ENCODE data around the gene FOXL3.

GRCh38 chr7:300546-301290, 10.7 kb downstream of the FOXL3 start:
- TF ChIP-seq REST (IDR thresholded peaks at IDR 0.05; ENCODE audit: unreplicated experiment) (no peak), CTCF (conservative IDR thresholded peaks at IDR 0.05; ENCODE audit: low read depth in 2 of 2) (no peak), EZH2 (IDR thresholded peaks at IDR 0.05; ENCODE audit: low read depth, unreplicated experiment) (no peak), POLR2AphosphoS5 (IDR thresholded peaks at IDR 0.05; ENCODE audit: low read depth) (no peak), EZH2phosphoT487 (IDR thresholded peaks at IDR 0.05; ENCODE audit: unreplicated experiment) (no peak), ZNF331 (CRISPR knock-in tag; IDR thresholded peaks at IDR 0.05; ENCODE audit: low read depth) (no peak), CREB1 (CRISPR knock-in tag; IDR thresholded peaks at IDR 0.05; ENCODE audit: low read depth) (no peak), STAT1 (IDR thresholded peaks at IDR 0.05; ENCODE audit: unreplicated experiment) (no peak), ZNF114 (CRISPR knock-in tag; IDR thresholded peaks at IDR 0.05) (no peak)
- TF ChIP-seq, protein P1, sequence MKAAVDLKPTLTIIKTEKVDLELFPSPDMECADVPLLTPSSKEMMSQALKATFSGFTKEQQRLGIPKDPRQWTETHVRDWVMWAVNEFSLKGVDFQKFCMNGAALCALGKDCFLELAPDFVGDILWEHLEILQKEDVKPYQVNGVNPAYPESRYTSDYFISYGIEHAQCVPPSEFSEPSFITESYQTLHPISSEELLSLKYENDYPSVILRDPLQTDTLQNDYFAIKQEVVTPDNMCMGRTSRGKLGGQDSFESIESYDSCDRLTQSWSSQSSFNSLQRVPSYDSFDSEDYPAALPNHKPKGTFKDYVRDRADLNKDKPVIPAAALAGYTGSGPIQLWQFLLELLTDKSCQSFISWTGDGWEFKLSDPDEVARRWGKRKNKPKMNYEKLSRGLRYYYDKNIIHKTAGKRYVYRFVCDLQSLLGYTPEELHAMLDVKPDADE (IDR thresholded peaks at IDR 0.05) = no peak

Measured in GM23338 (cell line).